ENCODE results near the gene PPIL1. TPM values are rescaled to one million over a fixed set of nuclear protein-coding genes. Genes with fewer than 3 reads are reported as not detected.

The PPIL1 gene
- total RNA-seq, 1 donor from 2014 or later, result 18.9 TPM

DNA sequence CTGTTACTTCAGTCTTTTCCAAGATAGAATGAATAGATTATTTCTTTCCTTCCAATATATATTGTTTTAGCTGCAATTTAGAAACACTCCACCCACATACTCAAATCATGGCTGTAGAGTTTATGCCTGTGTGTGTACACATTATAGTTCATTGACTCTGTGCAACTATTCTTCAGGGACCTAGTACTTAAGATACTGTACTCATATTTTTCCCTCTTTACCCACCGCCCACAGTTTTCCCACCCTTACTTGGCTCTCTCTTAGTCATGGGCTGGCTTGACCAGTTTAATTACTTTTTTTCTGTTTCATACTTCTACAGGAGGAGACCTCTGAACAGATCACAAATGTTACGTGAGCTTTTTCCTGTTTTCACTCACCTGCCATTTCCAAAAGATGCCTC is 41.5 kb upstream of the PPIL1 start:
- intact Hi-C loops (cut with DNase I), result no loop called here
- TF ChIP-seq, protein P1, sequence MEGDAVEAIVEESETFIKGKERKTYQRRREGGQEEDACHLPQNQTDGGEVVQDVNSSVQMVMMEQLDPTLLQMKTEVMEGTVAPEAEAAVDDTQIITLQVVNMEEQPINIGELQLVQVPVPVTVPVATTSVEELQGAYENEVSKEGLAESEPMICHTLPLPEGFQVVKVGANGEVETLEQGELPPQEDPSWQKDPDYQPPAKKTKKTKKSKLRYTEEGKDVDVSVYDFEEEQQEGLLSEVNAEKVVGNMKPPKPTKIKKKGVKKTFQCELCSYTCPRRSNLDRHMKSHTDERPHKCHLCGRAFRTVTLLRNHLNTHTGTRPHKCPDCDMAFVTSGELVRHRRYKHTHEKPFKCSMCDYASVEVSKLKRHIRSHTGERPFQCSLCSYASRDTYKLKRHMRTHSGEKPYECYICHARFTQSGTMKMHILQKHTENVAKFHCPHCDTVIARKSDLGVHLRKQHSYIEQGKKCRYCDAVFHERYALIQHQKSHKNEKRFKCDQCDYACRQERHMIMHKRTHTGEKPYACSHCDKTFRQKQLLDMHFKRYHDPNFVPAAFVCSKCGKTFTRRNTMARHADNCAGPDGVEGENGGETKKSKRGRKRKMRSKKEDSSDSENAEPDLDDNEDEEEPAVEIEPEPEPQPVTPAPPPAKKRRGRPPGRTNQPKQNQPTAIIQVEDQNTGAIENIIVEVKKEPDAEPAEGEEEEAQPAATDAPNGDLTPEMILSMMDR (IDR thresholded peaks at IDR 0.05), result no peak
- TF ChIP-seq POLR2AphosphoS5 (IDR thresholded peaks at IDR 0.05; ENCODE audit: insufficient read depth in 1 of 2, low read depth in 1 of 2) (no peak), POLR2A (IDR thresholded peaks at IDR 0.05) (no peak)
- Histone ChIP-seq H3K4me3 (no peak overlapping the region), H3K27me3 (no peaks in the 10 kb centered on the region), H3K36me3 (peaks cover 0 to 19% of the 10 kb centered on the region in 2 donors), H3K9me3 (no peaks in the 10 kb centered on the region), H3K27ac (peak overlapping the region; percentile 85), H3K4me1 (peaks cover 71% of the 10 kb centered on the region)
- no peak for DNase-seq (ENCODE audit: extremely low spot score in 2 of 2)

DNA sequence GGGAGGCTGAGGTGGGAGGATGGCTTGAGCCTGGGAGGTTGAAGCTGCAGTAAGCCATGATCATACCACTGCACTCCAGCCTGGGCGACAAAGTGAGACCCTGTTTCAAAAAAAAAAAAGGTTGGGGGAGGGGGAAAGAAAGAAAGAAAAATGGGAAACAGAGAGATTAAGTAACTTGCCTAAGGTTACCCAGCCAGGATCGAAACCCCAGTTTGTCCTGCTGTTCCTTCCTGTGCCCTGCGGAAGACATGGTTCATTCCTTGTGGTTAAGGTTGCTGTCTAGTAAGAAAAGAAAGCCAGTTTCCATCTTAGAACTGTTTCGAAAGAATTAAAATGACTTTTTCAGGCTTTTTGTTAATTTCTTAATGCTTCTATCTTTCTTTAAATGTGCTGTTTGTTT is 41.0 kb upstream of the PPIL1 start:
- Histone ChIP-seq H3K36me3 (peaks cover 0 to 19% of the 10 kb centered on the region in 2 donors), H3K27me3 (no peaks in the 10 kb centered on the region), H3K27ac (peak overlapping the region; percentile 10), H3K9me3 (no peaks in the 10 kb centered on the region), H3K4me1 (peaks cover 71% of the 10 kb centered on the region), H3K4me3 (no peak overlapping the region)
- DNase-seq (ENCODE audit: extremely low spot score in 2 of 2), result no peak
- TF ChIP-seq POLR2A (IDR thresholded peaks at IDR 0.05), result no peak
- TF ChIP-seq POLR2AphosphoS5 (IDR thresholded peaks at IDR 0.05; ENCODE audit: insufficient read depth in 1 of 2, low read depth in 1 of 2), result no peak
- TF ChIP-seq, protein P1 (IDR thresholded peaks at IDR 0.05), result no peak
- intact Hi-C loops (cut with DNase I), result no loop called here

DNA sequence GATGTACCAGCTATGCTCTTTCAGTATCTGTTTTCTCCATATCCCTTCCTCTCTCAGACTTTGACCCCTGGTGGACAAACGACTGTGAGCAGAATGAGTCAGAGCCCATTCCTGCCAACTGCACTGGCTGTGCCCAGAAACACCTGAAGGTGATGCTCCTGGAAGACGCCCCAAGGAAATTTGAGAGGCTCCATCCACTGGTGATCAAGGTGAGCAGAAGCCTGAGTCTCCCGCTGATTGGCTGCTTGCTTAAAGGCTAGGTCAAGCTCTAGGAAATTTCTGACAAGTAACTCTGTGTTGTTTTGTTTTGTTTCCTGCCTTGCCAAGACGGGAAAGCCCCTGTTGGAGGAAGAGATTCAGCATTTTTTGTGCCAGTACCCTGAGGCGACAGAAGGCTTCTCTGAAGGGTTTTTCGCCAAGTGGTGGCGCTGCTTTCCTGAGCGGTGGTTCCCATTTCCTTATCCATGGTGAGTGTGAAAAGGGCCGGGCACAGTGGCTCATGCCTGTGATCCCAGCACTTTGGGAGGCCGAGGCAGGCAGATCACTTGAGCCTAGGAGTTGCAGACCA is 39.7 kb upstream of the PPIL1 start:
- peaks cover 60% of the 10 kb centered on the region for H3K4me1 ChIP-seq
- intact Hi-C loops (cut with DNase I), result no loop called here
- H3K27ac ChIP-seq, result peak overlapping the region; percentile 77
- no peaks in the 10 kb centered on the region for H3K9me3 ChIP-seq
- TF ChIP-seq POLR2A (IDR thresholded peaks at IDR 0.05), result no peak
- TF ChIP-seq, protein P1 (IDR thresholded peaks at IDR 0.05), result no peak
- TF ChIP-seq POLR2AphosphoS5 (IDR thresholded peaks at IDR 0.05; ENCODE audit: insufficient read depth in 1 of 2, low read depth in 1 of 2), result no peak
- H3K36me3 ChIP-seq, result peaks cover 0 to 10% of the 10 kb centered on the region in 2 donors
- H3K27me3 ChIP-seq, result no peaks in the 10 kb centered on the region
- H3K4me3 ChIP-seq, result no peak overlapping the region
- DNase-seq (ENCODE audit: extremely low spot score in 2 of 2), result no peak

DNA sequence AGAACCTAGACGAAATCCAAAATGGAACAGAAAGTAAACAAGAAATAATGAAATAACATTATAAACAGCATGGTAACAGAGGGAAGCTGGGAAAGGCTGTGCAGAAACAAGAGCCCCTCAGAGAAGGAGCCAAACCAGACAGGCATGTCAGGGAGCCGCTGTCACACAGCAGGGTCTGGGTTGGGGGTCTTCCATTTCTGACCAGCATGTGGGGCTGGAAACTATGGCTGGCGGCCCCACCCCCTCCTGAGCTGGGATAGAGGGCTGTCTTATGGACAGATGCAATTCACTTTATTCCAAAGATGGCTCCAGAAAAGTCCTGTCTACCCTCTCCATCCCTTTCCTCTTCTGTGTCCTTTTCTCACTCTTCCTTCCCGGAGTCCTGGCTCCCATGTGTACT is 38.5 kb upstream of the PPIL1 start:
- TF ChIP-seq POLR2A (IDR thresholded peaks at IDR 0.05) (no peak), POLR2AphosphoS5 (IDR thresholded peaks at IDR 0.05; ENCODE audit: insufficient read depth in 1 of 2, low read depth in 1 of 2) (no peak)
- TF ChIP-seq, protein P1 (IDR thresholded peaks at IDR 0.05), result no peak
- intact Hi-C loops (cut with DNase I), result no loop called here
- no peak overlapping the region for H3K4me3 ChIP-seq
- peaks cover 49% of the 10 kb centered on the region for H3K4me1 ChIP-seq
- no peaks in the 10 kb centered on the region for H3K27me3 ChIP-seq
- peak overlapping the region; percentile 77 for H3K27ac ChIP-seq
- H3K36me3 ChIP-seq, result peaks cover 0 to 5% of the 10 kb centered on the region in 2 donors
- H3K9me3 ChIP-seq, result no peaks in the 10 kb centered on the region
- DNase-seq (ENCODE audit: extremely low spot score in 2 of 2), result no peak

DNA sequence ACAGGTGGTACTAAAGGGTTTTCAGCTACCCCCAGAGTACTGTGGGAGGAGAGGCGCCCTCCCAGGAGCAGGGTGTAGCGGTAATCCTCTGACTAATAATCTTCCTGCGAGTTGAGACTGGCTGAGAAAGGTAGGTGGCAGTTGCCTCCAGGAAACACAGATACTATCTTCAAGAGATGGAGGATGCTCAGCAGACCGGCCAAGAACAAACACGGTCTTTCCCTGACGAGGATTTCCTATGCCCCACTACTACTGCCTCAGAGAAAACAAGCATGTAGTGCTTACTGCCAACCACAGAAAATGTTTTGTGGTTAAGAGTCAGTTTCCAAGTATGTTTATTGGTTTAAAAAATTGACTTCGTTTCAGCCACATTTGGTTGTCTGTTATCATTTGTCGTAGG is 38.0 kb upstream of the PPIL1 start:
- H3K4me1 ChIP-seq, result peaks cover 51% of the 10 kb centered on the region
- H3K9me3 ChIP-seq, result no peaks in the 10 kb centered on the region
- DNase-seq (ENCODE audit: extremely low spot score in 2 of 2), result no peak
- TF ChIP-seq, protein P1 (IDR thresholded peaks at IDR 0.05), result no peak
- peak in 1 of 2 donors; percentile 75 for TF ChIP-seq POLR2AphosphoS5 (IDR thresholded peaks at IDR 0.05; ENCODE audit: insufficient read depth in 1 of 2, low read depth in 1 of 2)
- H3K27me3 ChIP-seq, result no peaks in the 10 kb centered on the region
- peaks cover 0 to 5% of the 10 kb centered on the region in 2 donors for H3K36me3 ChIP-seq
- no peak overlapping the region for H3K4me3 ChIP-seq
- H3K27ac ChIP-seq, result peak overlapping the region; percentile 77
- intact Hi-C loops (cut with DNase I), result no loop called here

Data from vagina (tissue), 2 donors.